Smooth muscle cell (in vitro differentiated cells): Measurements from ENCODE around the gene ANXA3. TPM values are rescaled to one million over a fixed set of nuclear protein-coding genes. Genes with fewer than 3 reads are reported as not detected.

ENCODE experiments used
- DNase-seq: peaks from one replicate; lab custom pipeline; 2025; ENCODE audit not compliant: unreplicated experiment; lab: John Stamatoyannopoulos, UW
- H2AFZ ChIP-seq: fragments of 200-600 bp; sonication (generic); 2 replicates; pipeline ENCODE4 v1.6.0; 2016; ENCODE audit warnings: antibody characterized with exemption, low read depth, mild to moderate bottlenecking
- H3F3A ChIP-seq: fragments of 200-600 bp; sonication (generic); 2 replicates; pipeline ENCODE4 v1.6.0; 2017; ENCODE audit warnings: antibody characterized with exemption, low read depth
- H3K27ac ChIP-seq: fragments of 200-600 bp; sonication (generic); 2 replicates; pipeline ENCODE4 v1.5.1; 2016; ENCODE audit warnings: low read depth, mild to moderate bottlenecking
- H3K27me3 ChIP-seq: fragments of 200-600 bp; sonication (generic); 2 replicates; pipeline ENCODE4 v1.6.1; 2016; ENCODE audit warnings: low read depth, mild to moderate bottlenecking
- H3K36me3 ChIP-seq: fragments of 200-600 bp; sonication (generic); 2 replicates; pipeline ENCODE4 v1.5.1; 2016; ENCODE audit warnings: low read depth
- H3K4me1 ChIP-seq: fragments of 200-600 bp; sonication (generic); 2 replicates; pipeline ENCODE4 v1.5.1; 2016; ENCODE audit warnings: low read depth
- H3K4me2 ChIP-seq: fragments of 200-600 bp; sonication (generic); 2 replicates; pipeline ENCODE4 v1.6.0; 2016; ENCODE audit warnings: mild to moderate bottlenecking
- H3K4me3 ChIP-seq: fragments of 200-600 bp; sonication (generic); 2 replicates; pipeline ENCODE4 v1.5.1; 2016; ENCODE audit warnings: mild to moderate bottlenecking
- H3K79me2 ChIP-seq: fragments of 200-600 bp; sonication (generic); 2 replicates; pipeline ENCODE4 v1.6.0; 2016; ENCODE audit warnings: low read depth, mild to moderate bottlenecking
- H3K9ac ChIP-seq: fragments of 200-600 bp; sonication (generic); 2 replicates; pipeline ENCODE4 v1.6.0; 2016; ENCODE audit warnings: low read depth
- H3K9me3 ChIP-seq: fragments of 200-600 bp; sonication (generic); replicated peaks from 2 replicates; pipeline ENCODE4 v1.5.1; 2016; ENCODE audit warnings: low read depth
- H4K20me1 ChIP-seq: fragments of 200-600 bp; sonication (generic); 2 replicates; pipeline ENCODE4 v1.6.0; 2016; ENCODE audit warnings: low read depth
- WGBS: methylation state at CpG from one replicate; pipeline ENCODE4 v1.1.7; 2016; ENCODE audit warnings: low lambda C conversion rate; 5-methylcytosine and 5-hydroxymethylcytosine counted together
- polyA plus RNA-seq: library from polyadenylated mRNA; unstranded; fragments of >200 nt; fragmentation: Nextera tagmentation; extraction: Ambion mirVana; gene quantifications from 2 replicates; pipeline ENCODE4 v1.2.1, GENCODE V29; 2016
- total RNA-seq: library from RNA; depleted of rRNA; stranded (reverse); fragments of >200 nt; gene quantifications from 2 replicates; pipeline ENCODE4 v1.2.3, GENCODE V29; 2014
- TF ChIP-seq, protein P1 (sequence below): fragments of 200-600 bp; sonication (generic); IDR thresholded peaks from 2 replicates; pipeline ENCODE4 v1.5.1; 2017; ENCODE audit warnings: borderline replicate concordance, mild to moderate bottlenecking, antibody characterized with exemption; ENCODE audit not compliant: insufficient read depth, poor library complexity, severe bottlenecking

ANXA3 gene
- total and polyA plus RNA-seq, 2 experiments from 2014 or later = 16.7 to 44.5 TPM

DNA sequence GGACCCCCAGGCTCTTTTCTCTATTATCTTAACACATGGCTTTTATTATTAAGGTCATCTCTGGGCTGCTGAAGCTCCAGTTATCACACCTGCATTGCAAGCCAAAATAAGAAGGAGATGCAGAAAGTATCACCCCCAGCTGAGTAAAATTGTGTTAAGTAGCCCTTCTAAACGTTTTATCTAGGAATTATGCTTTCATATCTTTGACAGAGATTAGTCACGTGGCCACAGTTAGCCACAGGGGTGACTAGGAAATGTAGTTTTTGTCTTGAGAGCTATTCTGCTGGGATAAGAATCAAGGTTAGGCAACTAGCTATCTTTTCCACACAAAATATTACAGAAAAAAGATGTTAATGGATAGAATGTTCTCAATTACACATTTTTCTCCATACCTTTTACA is 102.1 kb downstream of the ANXA3 start:
- no peak overlapping the region for H2AFZ ChIP-seq

GRCh38 chr4:78654807-78655206 is 103.2 kb downstream of the ANXA3 start:
- DNase-seq = no peak

More for the DNA sequence above, 102.1 kb downstream of the ANXA3 start:
- Histone ChIP-seq H3K36me3 (no peaks in the 10 kb centered on the region), H4K20me1 (no peaks in the 10 kb centered on the region), H3K9ac (no peak overlapping the region), H3F3A (peaks cover 12% of the 10 kb centered on the region), H3K9me3 (no peaks in the 10 kb centered on the region), H3K27ac (no peak overlapping the region), H3K79me2 (no peaks in the 10 kb centered on the region), H3K4me1 (peaks cover 4% of the 10 kb centered on the region), H3K27me3 (no peaks in the 10 kb centered on the region), H3K4me3 (no peak overlapping the region), H3K4me2 (no peak overlapping the region)
- DNase-seq = no peak
- TF ChIP-seq, protein P1, sequence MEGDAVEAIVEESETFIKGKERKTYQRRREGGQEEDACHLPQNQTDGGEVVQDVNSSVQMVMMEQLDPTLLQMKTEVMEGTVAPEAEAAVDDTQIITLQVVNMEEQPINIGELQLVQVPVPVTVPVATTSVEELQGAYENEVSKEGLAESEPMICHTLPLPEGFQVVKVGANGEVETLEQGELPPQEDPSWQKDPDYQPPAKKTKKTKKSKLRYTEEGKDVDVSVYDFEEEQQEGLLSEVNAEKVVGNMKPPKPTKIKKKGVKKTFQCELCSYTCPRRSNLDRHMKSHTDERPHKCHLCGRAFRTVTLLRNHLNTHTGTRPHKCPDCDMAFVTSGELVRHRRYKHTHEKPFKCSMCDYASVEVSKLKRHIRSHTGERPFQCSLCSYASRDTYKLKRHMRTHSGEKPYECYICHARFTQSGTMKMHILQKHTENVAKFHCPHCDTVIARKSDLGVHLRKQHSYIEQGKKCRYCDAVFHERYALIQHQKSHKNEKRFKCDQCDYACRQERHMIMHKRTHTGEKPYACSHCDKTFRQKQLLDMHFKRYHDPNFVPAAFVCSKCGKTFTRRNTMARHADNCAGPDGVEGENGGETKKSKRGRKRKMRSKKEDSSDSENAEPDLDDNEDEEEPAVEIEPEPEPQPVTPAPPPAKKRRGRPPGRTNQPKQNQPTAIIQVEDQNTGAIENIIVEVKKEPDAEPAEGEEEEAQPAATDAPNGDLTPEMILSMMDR = no peak
- 19% methylated on average over 2 of the region's 2 CpGs for WGBS

GRCh38 chr4:78656968-78657445 is 105.4 kb downstream of the ANXA3 start:
- Histone ChIP-seq H3F3A (no peaks in the 10 kb centered on the region), H3K27me3 (no peaks in the 10 kb centered on the region), H4K20me1 (no peaks in the 10 kb centered on the region), H3K4me1 (no peaks in the 10 kb centered on the region), H3K79me2 (no peaks in the 10 kb centered on the region), H3K9me3 (no peaks in the 10 kb centered on the region), H2AFZ (peak overlapping the region; percentile 92), H3K27ac (no peak overlapping the region), H3K4me2 (no peak overlapping the region), H3K9ac (no peak overlapping the region), H3K4me3 (no peak overlapping the region), H3K36me3 (no peaks in the 10 kb centered on the region)
- 61% methylated on average over 7 of the region's 7 CpGs for WGBS
- no peak for DNase-seq
- TF ChIP-seq, protein P1 = no peak

More at GRCh38 chr4:78654807-78655206, 103.2 kb downstream of the ANXA3 start:
- Histone ChIP-seq H3K4me2 (no peak overlapping the region), H3K4me3 (no peak overlapping the region), H2AFZ (no peak overlapping the region), H4K20me1 (no peaks in the 10 kb centered on the region), H3K79me2 (no peaks in the 10 kb centered on the region), H3K9ac (no peak overlapping the region), H3F3A (peaks cover 12% of the 10 kb centered on the region), H3K9me3 (no peaks in the 10 kb centered on the region), H3K36me3 (no peaks in the 10 kb centered on the region), H3K27ac (no peak overlapping the region), H3K4me1 (peaks cover 4% of the 10 kb centered on the region), H3K27me3 (no peaks in the 10 kb centered on the region)
- TF ChIP-seq, protein P1 = no peak
- 0% methylated on average over 1 of the region's 1 CpG for WGBS

GRCh38 chr4:78659264-78659663 is 107.7 kb downstream of the ANXA3 start:
- H3K4me2 ChIP-seq = no peak overlapping the region
- H2AFZ ChIP-seq = peak overlapping the region; percentile 55
- no peaks in the 10 kb centered on the region for H3K4me1 ChIP-seq

More at GRCh38 chr4:78659264-78659663, 107.7 kb downstream of the ANXA3 start:
- no peak for DNase-seq
- Histone ChIP-seq H3K27ac (no peak overlapping the region), H3K9ac (no peak overlapping the region), H3K27me3 (no peaks in the 10 kb centered on the region), H3K9me3 (no peaks in the 10 kb centered on the region), H4K20me1 (no peaks in the 10 kb centered on the region), H3K4me3 (no peak overlapping the region), H3K79me2 (no peaks in the 10 kb centered on the region), H3F3A (no peaks in the 10 kb centered on the region), H3K36me3 (no peaks in the 10 kb centered on the region)
- TF ChIP-seq, protein P1 = no peak
- WGBS = 79% methylated on average over 1 of the region's 1 CpG
